COLO668 (cell line): ENCODE results near the gene EPHA1.

Source experiments
- DNase-seq: peaks from one replicate; lab custom pipeline; 2025; ENCODE audit not compliant: unreplicated experiment; lab: John Stamatoyannopoulos, UW

The EPHA1 gene

DNA sequence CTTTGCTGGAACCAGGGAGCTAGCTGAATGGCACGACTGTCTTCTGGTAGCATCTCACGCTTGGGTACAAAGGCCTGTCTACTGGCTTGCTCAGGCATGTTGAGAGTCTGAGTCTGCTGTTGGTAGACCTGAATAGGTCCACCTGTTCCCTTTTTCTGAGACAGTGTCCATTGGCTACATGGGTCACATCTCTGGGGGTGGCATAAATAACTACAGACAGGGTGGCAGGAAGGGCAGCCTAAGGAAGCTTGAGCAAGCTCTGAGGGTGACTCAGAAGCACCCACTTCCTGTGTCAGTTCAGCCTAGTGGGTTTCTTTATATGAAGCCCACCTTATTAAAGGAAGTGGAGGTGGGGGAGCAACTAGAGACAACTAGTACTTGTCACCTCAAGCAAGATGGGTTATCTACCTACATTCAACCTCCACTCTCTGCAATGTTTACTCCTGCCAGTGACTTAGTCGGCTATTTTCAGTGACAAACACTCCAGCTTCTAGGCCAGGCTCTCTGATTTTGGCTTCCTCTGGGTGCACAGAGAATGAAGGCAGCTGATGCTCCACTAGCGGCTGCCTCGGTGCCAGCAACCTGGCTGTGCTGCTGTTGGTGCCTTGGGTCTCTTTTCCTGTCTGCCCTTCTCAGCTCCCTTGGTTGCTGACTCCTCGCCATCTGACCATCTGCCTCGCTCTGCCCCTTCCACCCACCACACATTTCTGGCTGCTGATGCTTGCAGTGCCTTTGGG is 33.2 kb downstream of the EPHA1 start:
- no peak for DNase-seq

DNA sequence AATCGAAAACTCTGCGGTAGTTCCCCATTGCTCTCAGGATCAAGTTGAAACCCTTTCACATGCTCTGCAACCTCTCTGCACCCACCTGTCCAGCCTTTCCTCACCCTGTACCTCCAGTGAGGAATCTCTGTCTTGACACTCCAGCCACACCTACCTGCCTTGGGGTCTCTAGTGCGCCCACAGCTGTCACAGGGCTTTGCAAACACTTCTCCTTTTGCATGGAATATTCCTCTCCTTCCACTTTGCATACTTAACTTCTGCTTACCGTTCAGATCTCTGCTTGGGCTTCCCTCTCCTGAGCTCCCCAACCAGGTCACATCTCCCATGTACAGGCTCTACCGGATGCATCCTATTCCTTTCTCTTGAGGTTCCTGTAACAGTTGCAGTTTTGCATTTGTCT is 34.1 kb downstream of the EPHA1 start:
- DNase-seq, result no peak

DNA sequence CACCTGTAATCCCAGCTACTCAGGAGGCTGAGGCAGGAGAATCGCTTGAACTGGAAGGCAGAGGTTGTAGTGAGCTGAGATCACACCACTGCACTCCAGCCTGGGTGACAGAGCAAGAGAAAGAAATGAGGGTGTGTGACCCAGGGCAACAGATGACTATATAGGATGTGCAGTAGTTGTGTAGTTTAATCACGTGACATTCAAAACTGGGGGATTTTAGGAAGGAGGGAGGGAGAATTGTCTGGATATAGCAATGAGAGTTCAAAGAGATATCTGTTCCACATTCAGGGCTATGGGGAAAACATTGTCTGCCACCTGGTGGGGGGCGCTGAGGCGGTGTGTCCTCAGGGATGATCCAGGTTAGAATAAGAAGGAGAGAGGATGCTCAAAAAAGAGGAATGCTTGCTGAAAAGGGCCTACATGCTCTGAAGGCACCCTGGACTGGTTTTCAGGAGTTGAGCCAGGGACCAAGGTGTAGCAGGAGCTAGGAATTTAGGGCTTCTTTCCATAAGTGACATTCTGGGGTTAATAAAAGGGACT is 35.3 kb downstream of the EPHA1 start:
- DNase-seq, result no peak

DNA sequence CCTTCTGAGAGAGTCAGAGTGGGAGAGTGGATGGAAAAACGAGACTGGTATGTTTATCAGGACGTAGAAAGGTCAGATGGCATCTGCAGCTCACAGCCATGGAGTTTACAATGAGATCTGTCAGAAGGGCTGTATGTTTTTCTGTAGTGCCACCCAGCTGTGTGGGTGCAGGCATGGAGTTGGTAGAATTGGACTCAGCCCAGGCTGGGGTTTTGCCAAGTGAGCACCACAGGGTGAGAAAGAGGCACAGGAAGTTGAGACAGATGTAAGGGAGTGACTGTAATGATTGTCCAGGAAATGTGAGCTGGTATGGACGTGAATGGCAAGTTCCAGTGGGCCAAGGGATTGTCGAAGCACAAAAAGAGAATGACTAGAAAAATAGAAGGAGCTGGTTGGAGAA is 36.6 kb downstream of the EPHA1 start:
- DNase-seq, result no peak

DNA sequence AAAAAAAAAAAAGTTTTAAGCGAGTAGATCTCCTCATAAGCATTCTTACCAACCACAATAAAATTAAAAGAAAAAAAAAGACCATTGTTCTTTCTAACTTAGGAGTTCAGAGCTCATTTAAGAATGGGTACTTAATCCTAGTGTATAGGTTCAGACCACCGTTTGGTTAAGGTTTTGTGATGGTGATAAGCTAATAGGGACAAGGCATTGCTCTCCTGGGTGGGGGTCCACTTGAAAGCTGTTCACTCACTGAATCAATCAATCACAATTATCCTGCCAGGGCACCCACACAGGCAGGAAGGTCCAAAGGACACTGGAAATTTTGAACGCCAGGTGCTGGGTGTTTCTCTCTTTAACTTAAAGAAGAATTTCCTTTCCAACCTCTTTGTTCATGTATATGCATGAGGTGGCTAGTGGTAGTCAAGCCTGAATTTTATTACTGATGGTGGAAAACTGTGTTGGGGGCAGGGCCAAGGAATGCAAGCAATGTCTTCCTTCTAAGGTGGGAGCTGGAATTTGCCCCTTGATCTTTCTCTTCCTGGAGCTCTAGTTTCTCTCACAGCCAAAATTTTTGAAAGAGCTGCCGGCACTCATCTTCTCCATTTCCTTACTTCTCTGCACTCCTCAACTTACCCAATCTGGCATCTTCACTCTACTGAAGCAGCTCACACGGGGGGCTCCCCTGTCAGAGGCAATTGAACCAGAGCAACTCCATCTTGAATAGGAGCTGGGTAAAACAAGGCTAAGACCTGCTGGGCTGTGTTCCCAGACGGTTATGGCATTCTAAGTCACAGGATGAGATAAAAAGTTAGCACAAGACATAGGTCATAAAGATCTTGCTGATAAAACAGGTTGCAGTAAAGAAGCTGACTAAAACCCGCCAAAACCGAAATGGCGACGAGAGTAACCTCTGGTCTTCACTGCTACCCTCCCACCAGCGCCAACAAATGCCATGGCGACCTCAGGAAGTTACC is 38.7 kb downstream of the EPHA1 start:
- DNase-seq, result no peak

DNA sequence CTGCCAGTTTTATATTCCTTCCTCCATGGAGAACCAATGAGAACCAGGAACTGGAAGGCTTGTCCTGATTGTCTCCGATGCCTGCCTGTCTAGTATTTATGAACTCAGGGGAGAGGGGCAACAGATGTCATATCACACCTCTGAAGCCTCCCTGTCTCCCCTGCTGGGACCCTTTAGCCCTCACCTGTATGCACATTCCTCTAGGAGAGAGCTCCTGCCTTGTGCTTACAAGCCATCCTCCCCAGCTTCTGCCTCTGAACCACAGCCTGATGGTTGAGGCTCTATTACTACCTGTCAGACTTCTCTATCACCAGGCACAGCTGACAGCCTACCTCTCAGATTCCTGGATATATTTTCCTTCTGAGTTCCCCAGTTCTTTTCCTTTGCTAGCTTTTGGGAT is 40.3 kb downstream of the EPHA1 start:
- no peak for DNase-seq

DNA sequence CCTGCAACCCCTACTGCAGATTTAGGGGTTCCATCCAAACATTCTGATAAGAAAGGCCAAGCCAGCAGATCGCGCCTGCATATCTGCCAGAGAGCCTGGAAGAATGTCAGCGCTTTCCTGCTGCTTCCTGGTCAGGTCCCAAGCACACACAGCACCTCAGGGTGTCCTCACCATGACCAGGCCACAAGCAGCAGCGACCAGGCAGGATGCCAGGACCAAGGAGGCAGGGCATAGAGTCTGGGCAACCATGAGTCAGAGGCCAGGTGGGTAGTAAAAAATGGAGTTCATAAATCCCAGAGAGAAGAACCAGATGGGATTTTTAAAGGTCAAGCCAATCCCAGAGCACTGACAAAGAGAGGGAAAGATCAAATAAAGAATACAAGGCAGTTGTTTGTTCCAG is 40.7 kb downstream of the EPHA1 start:
- DNase-seq, result no peak

DNA sequence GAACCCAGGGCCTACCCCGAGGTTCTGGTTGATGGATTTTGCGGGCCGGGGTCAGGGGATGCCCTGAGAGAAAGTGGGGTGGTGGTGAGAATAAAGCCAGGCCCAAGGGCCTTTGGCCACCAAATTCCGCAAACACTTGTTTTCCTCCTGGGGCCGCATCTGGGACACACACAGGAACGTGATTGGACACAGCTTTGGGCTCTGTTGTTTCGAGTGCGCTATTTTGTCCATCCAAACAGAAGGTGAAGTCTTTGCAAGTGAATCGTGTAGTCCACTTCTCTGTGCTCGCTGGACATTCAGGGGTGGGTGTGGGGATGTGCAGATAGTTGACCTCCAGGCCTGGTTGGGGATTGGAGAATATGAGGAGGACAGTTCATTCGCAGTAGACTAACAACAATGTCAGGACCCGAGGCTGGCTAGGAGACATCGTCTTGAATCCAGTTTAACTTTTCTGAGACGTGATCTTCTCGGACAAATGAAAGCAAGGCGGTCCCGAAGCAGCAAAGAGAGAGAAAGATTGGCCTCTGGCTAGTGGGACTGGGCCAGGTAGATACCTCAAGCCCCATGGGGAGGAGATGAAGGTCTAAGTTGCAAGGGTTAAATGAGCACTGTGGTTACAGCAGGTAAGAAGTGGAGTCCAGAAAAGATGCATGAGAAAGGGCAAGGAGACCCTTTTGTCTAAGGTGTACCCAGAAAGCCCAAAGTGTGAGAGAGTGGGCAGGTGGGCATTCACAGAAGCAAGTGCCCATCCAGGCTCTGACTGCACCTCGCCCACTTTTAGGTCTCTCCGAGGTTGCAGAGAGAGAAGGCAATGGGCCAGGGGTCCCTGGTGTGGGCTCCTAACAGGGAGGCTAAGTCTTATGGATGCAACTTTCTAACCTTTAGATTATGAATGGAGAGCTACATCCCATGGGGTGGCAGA is 45.4 kb downstream of the EPHA1 start:
- no peak for DNase-seq

DNA sequence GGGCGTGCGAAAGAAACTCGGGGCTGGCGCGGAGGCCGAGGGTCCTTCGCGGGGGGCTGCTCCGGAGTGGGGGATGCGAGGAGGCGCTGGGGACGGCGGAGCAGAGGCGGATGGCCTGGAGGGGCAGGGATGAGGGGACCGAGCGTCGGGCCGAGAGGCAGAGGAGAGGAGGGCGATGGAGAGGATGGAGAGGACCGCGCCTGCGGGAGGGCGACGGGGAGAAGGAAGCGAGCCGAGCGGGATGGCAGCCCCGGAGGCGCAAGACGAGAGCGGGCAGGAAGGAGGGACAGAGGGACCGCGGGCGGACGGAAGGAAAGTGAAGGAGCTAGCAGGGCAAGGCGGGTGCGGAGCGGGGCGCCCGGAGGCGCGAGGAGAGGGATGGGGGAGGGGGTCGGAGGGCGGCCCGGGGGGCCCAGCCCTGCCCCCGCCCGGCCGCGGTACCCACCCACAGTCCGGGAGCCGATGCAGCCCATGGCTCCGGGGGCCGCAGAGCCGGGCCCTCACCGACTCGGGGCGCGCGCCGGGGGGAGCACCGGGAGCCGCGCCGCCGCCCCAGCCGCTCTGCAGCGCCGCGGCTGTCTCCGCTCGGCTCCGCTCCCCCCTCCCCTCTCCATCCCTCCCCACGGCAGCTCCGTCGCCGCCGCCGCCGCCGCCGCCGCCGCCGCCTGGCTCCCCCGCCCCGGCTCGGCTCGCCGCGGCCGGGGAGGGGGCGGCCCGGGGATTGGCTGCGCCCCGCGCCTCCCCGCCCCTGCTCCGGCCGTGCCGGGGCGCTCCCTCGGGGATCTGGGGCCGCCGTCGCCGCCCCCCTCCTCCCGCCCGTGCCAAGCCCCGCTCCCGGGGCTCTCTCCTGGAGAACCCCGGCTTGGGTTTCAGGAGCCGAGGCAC is 46.3 kb downstream of the EPHA1 start, which contains the start of gene FAM131B:
FAM131B (minus strand) TSS at position 583 of the 885 bp plus-strand sequence; CDS start at position 473, 110 bp downstream.
- peak; percentile 23 for DNase-seq

DNA sequence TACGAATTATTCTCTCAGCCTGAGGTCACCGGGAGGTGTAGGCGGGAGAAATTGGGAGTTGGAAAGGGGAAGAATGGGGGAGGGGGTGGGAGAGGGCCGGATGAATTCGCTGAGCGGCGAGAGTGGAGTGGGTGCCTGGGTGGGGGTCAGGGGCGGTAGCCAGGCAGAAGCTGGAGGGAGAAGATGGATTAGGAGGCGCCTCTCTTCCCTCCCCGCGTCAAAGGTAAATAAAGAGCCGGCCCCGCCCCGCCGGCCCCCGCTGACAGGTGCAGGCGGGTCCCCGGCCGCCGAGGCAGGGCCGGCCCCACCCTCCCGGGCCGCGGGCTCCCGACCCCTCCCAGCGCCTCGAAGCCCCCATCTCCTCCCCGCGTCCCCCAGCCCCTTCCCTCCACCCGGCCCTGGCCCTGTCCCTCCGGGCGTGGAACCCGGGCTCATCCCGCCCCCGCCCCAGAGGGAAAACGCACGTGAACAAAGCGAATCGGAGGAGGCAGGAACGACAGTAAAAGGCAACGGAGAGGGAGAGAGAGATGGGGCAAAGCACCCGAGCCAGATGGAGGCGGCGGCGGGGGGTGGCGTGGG is 47.0 kb downstream of the EPHA1 start:
- peak; percentile 18 for DNase-seq

DNA sequence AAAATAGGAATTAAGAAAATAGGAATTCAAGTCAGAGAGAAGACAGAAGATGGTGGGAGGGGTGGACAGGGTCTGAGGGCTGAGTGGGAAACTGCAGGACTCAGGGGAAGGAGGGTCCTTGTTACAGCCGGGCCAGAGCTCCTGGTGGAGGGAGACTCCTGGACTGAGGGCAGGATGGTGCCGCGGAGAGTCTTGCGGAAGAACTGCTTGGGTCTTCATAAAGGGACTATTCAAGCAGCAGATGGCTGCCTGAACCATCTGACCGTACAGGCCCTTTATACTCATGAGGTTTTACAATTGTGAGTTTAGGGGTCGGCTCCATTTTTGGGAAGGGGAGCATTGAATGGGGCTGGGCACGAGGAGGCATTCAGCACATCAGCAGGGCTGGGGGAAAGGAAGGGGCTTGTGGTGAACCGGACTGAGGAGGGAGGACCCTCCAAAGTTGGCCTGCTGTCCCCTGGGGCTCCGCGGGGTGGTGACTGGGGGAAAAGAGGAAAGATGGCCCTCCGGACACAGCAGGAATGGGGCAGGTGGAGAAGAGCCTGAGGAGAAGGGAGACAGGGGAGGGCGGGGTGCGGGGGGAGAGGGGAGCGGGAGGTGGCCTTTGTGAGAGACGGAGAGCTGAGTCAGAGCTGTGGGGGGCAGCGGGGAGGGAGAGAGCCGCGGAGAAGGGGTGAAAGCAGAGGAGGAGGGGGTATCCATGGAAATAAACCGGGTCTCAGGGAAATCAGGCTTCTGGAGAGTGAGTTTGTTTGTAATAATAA is 47.7 kb downstream of the EPHA1 start:
- DNase-seq, result no peak

DNA sequence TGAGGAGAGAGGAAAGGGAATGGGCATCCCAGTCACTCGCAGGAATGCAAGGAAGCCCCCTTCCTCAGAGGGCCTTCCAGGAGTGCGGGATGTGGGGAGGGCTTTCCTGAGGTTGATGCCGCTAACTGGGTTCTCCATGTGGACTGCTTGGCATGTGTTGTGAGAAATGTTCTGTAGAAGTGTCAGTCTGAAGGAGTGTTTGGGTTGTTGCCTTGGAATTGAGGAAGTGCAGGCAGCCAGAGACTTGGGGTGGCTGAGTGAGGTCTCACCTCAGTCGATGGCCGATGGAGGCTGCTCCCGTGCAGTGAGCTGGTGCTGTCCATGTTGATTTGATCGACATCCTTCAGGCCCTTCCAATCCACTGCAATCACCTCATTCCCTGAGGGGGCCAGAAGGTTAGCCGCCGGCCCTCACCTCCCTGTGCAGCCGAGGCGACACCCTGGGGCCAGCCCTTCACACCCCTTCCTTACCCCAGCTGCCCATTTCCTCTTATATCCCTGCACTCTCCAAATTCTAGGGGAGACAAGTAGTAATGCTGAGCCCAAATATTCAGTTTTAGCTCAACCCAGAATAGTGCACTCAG is 48.8 kb downstream of the EPHA1 start:
- DNase-seq, result no peak

DNA sequence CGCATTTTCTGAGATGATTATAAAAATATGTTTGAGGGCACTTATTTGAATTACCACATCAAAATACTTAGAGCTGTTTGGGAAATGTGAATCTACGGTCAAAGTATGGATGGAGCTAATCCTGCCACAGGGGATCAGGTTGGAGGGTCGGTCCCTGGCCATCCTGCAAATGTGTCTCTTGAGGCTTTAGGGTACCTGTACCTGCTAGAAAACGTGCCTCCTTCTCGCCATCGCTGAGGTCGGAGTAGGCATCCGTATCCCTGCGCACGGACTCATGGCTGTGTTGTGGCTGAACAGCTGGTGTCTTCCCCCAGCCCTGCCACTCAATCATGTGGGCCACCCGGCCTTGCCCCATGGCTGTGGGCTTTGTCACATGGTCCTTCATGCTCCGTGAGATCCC is 50.0 kb downstream of the EPHA1 start:
- no peak for DNase-seq

DNA sequence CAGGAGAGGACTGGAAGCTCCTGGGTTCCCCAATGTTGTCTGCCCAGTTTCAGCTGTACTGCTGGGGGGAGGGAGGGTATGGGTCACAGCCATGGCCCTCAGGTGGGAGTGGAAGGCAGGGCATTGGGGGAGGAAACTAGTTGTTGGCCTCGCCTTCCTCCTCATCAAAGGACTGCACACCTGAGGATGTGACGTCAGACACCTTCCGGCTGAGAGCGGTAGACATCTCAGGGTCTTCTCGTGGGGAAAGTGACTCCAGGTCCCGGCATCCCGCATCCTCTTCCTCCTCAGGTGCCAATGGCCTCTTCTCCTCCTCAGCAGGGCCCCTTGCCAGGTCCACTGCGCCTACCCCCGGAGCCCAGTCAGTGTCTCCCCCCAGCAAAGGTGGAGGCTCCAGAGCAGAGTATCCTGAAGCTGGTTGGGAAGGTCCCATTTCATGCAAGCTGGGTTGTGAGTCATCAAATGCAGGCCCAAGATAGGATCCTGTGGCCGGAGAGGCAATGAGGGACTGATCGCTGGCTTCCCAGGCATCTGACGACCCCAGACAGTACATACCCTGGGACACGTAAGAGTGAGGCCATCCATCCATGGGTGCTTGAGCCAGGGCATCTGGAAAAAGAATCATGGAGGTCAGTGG is 52.1 kb downstream of the EPHA1 start:
- DNase-seq, result no peak

DNA sequence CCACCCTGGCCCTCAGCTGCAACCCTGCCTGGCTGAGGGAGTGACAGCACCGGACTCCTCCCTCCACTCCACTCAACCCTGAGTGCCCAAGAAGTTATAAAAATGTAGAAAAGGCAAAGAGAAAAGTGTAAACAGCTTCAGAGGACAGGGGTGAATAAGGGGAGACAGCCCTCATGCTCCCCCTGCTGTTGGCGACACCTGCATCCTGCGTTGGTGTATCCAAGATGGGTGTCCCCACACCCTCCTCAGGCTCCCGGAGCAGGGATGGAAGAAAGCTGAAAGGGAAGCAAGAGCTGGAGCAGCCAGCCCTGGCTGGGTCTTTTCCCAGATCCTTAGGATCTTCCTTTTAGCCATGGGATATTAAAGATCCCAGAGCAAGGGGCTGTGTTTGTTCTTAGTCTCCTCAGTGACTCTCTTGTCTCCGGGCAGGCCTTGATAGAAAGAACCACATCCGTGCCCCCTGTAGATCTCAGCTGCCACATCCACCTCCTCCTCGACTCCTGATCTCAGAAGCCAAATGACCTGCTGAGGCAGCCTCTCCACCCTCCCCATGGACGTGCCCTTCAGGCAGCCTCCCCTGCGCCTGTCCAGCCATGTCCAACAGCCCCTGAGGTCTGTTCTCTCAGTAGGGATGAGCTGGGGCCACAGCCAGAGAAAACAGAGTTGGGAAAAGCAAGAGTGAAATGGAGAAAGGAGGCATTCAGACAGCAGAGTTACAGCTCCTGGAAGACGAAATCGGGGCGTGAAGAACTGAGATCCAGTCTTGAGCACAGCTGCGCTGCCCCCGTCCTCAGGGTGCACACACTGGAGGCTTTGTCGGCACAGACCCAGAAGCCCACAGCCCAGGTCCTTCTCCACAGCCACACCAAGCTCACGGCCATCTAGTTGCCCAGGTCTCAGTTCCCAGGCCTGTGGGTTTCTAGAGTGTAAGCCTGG is 52.9 kb downstream of the EPHA1 start:
- no peak for DNase-seq

DNA sequence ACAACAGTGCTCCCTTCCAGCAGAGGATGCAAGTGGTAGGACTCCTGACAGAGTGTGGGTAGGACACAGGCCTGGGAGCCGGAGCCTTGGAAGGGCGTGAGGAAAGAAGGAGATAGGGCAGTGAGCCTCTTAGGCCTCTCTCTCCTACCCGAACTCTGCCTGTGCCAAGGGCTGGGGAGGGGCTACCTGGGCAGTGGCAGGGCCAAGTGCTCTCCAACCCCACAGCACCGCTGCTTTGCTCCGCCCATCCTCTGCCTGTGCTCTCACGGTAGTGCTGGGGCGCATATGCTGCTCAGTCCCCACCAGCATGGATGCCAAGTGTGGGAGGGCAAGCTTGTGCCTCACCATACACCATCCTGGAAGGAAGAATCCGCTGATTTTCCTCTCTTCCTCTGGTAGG is 53.7 kb downstream of the EPHA1 start:
- no peak for DNase-seq

DNA sequence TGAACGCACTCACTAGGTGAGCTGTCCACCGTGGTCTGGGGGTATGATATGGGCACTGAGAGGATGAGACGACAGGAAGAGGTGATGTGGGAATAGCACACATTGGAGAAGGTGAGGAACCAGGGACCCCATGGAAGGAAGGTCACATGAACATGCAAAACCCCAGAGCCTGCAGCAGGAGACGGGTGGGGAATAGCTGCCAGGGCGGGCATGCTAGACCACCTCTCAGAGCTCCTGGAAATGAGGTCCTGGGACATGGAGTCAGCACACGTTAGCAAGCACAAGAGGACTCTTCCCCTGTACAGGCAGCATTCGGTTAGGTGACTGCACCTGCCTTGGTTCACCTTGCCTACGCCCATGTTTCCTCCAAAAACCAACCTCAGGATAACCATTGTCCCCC is 54.3 kb downstream of the EPHA1 start:
- DNase-seq, result no peak
